Uterus (tissue), 4 donors: ENCODE data around the gene EHD1. TPM values are rescaled to one million over a fixed set of nuclear protein-coding genes. Genes with fewer than 3 reads are reported as not detected.
A peak's percentile ranks its signal among the peaks of the same experiment; 100 is the strongest.

Source experiments
- DNase-seq, 2 donors: peaks; one replicate each; pipeline ENCODE4 v3.0.0-alpha.2; 2019 to 2020
- H3K27ac ChIP-seq, 2 donors: fragments of 200-600 bp; sonication (generic); 1 replicate in 1 of 2; 2 replicates in 1 of 2; pipeline ENCODE4 v1.5.1; 2016 to 2018
- H3K27me3 ChIP-seq, 2 donors: fragments of 200-600 bp; sonication (generic); one replicate each; pipeline ENCODE4 v1.5.1; 2018 to 2019; ENCODE audit warnings: control low read depth in 1 of 2
- H3K36me3 ChIP-seq, 2 donors: fragments of 200-600 bp; sonication (generic); one replicate each; pipeline ENCODE4 v1.5.1; 2019; ENCODE audit warnings: control low read depth in 1 of 2
- H3K4me1 ChIP-seq, 2 donors: fragments of 200-600 bp; sonication (generic); one replicate each; pipeline ENCODE4 v1.5.1; 2018 to 2019; ENCODE audit warnings: control low read depth in 1 of 2
- H3K4me3 ChIP-seq, 2 donors: fragments of 200-600 bp; sonication (generic); 1 replicate in 1 of 2; 2 replicates in 1 of 2; pipeline ENCODE4 v1.5.1; 2018 to 2019; ENCODE audit warnings: mild to moderate bottlenecking in 1 of 2
- H3K9me3 ChIP-seq, 2 donors: fragments of 200-600 bp; sonication (generic); one replicate each; pipeline ENCODE4 v1.5.1; 2019; ENCODE audit warnings: control low read depth in 1 of 2
- CTCF ChIP-seq, 4 experiments: fragments of 200-600 bp in 2 of 4; fragments of 450-650 bp in 2 of 4; sonication (generic) in 2 of 4; IDR thresholded peaks; one replicate each; pipeline ENCODE4 v1.5.1; 2016 to 2019; ENCODE audit warnings: antibody characterized with exemption in 4 of 4, mild to moderate bottlenecking in 2 of 4, moderate library complexity in 1 of 4
- POLR2A ChIP-seq, 2 donors: fragments of 450-650 bp; IDR thresholded peaks; one replicate each; pipeline ENCODE4 v1.6.1; 2016; ENCODE audit warnings: antibody characterized with exemption in 2 of 2, mild to moderate bottlenecking in 1 of 2, moderate library complexity in 1 of 2
- intact Hi-C: fragments of 100-400 bp; cut with DNase I; formaldehyde crosslinking; loops from one replicate; pipeline ENCODE4 v1.15.1; 2023; ENCODE audit warnings: low total_unique reads
- total RNA-seq, 4 donors: library from RNA; depleted of rRNA in 3 of 4; stranded (reverse); fragments of >200 nt in 3 of 4; gene quantifications; one replicate each; pipeline versions ENCODE4 v1.1.0 to v1.2.4, GENCODE V29; 2014 to 2023
- donor health status: DM: yes; HTN: yes; CAD: no.

The EHD1 gene
- total RNA-seq, 4 donors from 2014 or later, result 3.5 to 78.7 (median 36.9) TPM

- peak overlapping the region; percentile 74 to 76 for H3K27ac ChIP-seq
- peaks cover 14 to 20% of the 10 kb centered on the region in 2 donors for H3K4me1 ChIP-seq
- TF ChIP-seq POLR2A (IDR thresholded peaks at IDR 0.05), result no peak
- peak in 1 of 4 experiments; percentile 6 for TF ChIP-seq CTCF (IDR thresholded peaks at IDR 0.05)
- no peaks in the 10 kb centered on the region for H3K36me3 ChIP-seq
- DNase-seq, result peak; percentile 81 to 88
- no peaks in the 10 kb centered on the region for H3K9me3 ChIP-seq
- intact Hi-C loops, result no loop called here
- no peak overlapping the region for H3K4me3 ChIP-seq
- no peaks in the 10 kb centered on the region for H3K27me3 ChIP-seq
These were observed 23.6 kb downstream of the EHD1 start for GRCh38 chr11:64854534-64855502.

- no peak for TF ChIP-seq CTCF (IDR thresholded peaks at IDR 0.05)
- TF ChIP-seq POLR2A (IDR thresholded peaks at IDR 0.05), result no peak
- no peaks in the 10 kb centered on the region for H3K27me3 ChIP-seq
- intact Hi-C loops, result no loop called here
- no peak for DNase-seq
- no peak overlapping the region for H3K4me3 ChIP-seq
- H3K36me3 ChIP-seq, result no peaks in the 10 kb centered on the region
- H3K9me3 ChIP-seq, result no peaks in the 10 kb centered on the region
- peak overlapping the region; percentile 74 to 76 for H3K27ac ChIP-seq
- H3K4me1 ChIP-seq, result peaks cover 14 to 20% of the 10 kb centered on the region in 2 donors
These were observed 24.3 kb downstream of the EHD1 start for GRCh38 chr11:64854157-64854533.

- DNase-seq, result no peak
- Histone ChIP-seq H3K4me3 (no peak overlapping the region), H3K9me3 (no peaks in the 10 kb centered on the region), H3K36me3 (no peaks in the 10 kb centered on the region), H3K4me1 (peaks cover 14 to 20% of the 10 kb centered on the region in 2 donors), H3K27ac (peak overlapping the region in 1 of 2 donors; percentile 38), H3K27me3 (no peaks in the 10 kb centered on the region)
- intact Hi-C loops, result no loop called here
- TF ChIP-seq CTCF (IDR thresholded peaks at IDR 0.05) (no peak), POLR2A (IDR thresholded peaks at IDR 0.05) (no peak)
These were observed 24.7 kb downstream of the EHD1 start for GRCh38 chr11:64853709-64854108.

- intact Hi-C loops, result no loop called here
- Histone ChIP-seq H3K4me3 (no peak overlapping the region), H3K36me3 (no peaks in the 10 kb centered on the region), H3K27ac (peak overlapping the region in 1 of 2 donors; percentile 38), H3K4me1 (peaks cover 14 to 20% of the 10 kb centered on the region in 2 donors), H3K27me3 (no peaks in the 10 kb centered on the region), H3K9me3 (no peaks in the 10 kb centered on the region)
- TF ChIP-seq POLR2A (IDR thresholded peaks at IDR 0.05) (no peak), CTCF (IDR thresholded peaks at IDR 0.05) (no peak)
- no peak for DNase-seq
These were observed 25.5 kb downstream of the EHD1 start for GRCh38 chr11:64852804-64853509.
